K562 (cell line): ENCODE data around the gene ZNF513. TPM values are rescaled to one million over a fixed set of nuclear protein-coding genes. Genes with fewer than 3 reads are reported as not detected.

Experiments used
- ATF7 ChIP-seq: fragments of 450-650 bp; IDR thresholded peaks from 2 replicates; pipeline ENCODE4 v1.7.1; 2014; ENCODE audit warnings: mild to moderate bottlenecking, moderate library complexity
- BRF1 ChIP-seq: IDR thresholded peaks from 3 replicates; pipeline ENCODE4 v1.6.1; 2011; ENCODE audit warnings: borderline replicate concordance, mild to moderate bottlenecking; ENCODE audit not compliant: insufficient read length; ENCODE audit errors: extremely low read depth
- COPS2 ChIP-seq: fragments of 450-650 bp; conservative IDR thresholded peaks from 2 replicates; pipeline ENCODE4 v1.6.1; 2016; ENCODE audit warnings: mild to moderate bottlenecking, moderate library complexity
- EGR1 ChIP-seq: fragments of 450-650 bp; conservative IDR thresholded peaks from 2 replicates; pipeline ENCODE4 v1.6.1; 2017; ENCODE audit warnings: mild to moderate bottlenecking
- FOS ChIP-seq: IDR thresholded peaks from 3 replicates; pipeline ENCODE4 v1.6.1; 2011; ENCODE audit not compliant: insufficient read length; ENCODE audit errors: extremely low read depth
- GTF2F1 ChIP-seq: IDR thresholded peaks from 2 replicates; pipeline ENCODE4 v1.6.1; 2011; ENCODE audit warnings: low read depth, low read length, improper control_type of control experiment
- LEF1 ChIP-seq: fragments of 450-650 bp; IDR thresholded peaks from 2 replicates; pipeline ENCODE4 v1.6.1; 2016; ENCODE audit warnings: mild to moderate bottlenecking
- MLX ChIP-seq, 2 experiments: fragments of 450-650 bp in 1 of 2; sonication (generic) in 1 of 2; formaldehyde crosslinking; conservative IDR thresholded peaks; 2 replicates each; pipeline versions ENCODE4 v1.4.0 to v1.8.1; 2020 to 2022; ENCODE audit warnings: mild to moderate bottlenecking in 1 of 2, missing genetic modification reagents in 1 of 2
- MXI1 ChIP-seq: IDR thresholded peaks from 2 replicates; pipeline ENCODE4 v1.6.1; 2011; ENCODE audit warnings: low read depth, mild to moderate bottlenecking, improper control_type of control experiment, low read length
- NBN ChIP-seq: fragments of 450-650 bp; IDR thresholded peaks from 2 replicates; pipeline ENCODE4 v1.6.1; 2016; ENCODE audit warnings: low read depth, mild to moderate bottlenecking
- NCOA1 ChIP-seq: fragments of 450-650 bp; IDR thresholded peaks from 2 replicates; pipeline ENCODE4 v1.6.1; 2016; ENCODE audit warnings: low read depth
- NFIC ChIP-seq: fragments of 450-650 bp; IDR thresholded peaks from 2 replicates; pipeline ENCODE4 v1.6.1; 2017; ENCODE audit warnings: mild to moderate bottlenecking, inconsistent platforms
- PHB2 ChIP-seq: fragments of 450-650 bp; IDR thresholded peaks from 2 replicates; pipeline ENCODE4 v1.6.1; 2017; ENCODE audit warnings: low read depth
- PHF20 ChIP-seq: fragments of 450-650 bp; IDR thresholded peaks from 2 replicates; pipeline ENCODE4 v1.6.1; 2018; ENCODE audit not compliant: partially characterized antibody
- RHOXF2B ChIP-seq: fragments of 250-450 bp; sonication (Bioruptor Pico); conservative IDR thresholded peaks from 2 replicates; pipeline ENCODE4 v1.5.1; 2021
- TARDBP ChIP-seq: fragments of 450-650 bp; IDR thresholded peaks from 2 replicates; pipeline ENCODE4 v1.6.1; 2016
- TFAP4 ChIP-seq: sonication (generic); formaldehyde crosslinking; IDR thresholded peaks from 2 replicates; pipeline ENCODE4 v1.8.0; 2022; ENCODE audit warnings: missing genetic modification reagents, mild to moderate bottlenecking, moderate library complexity, borderline replicate concordance
- TOE1 ChIP-seq, 2 experiments: fragments of 450-650 bp in 1 of 2; sonication (generic) in 1 of 2; formaldehyde crosslinking in 1 of 2; IDR thresholded peaks; 2 replicates each; pipeline versions ENCODE4 v1.7.1 to v1.8.0; 2016 to 2022; ENCODE audit warnings: borderline replicate concordance in 2 of 2, mild to moderate bottlenecking in 2 of 2, antibody characterized with exemption in 1 of 2, inconsistent platforms in 1 of 2, low read depth in 1 of 2, missing genetic modification reagents in 1 of 2, moderate library complexity in 1 of 2
- TRIM24 ChIP-seq, 2 experiments: fragments of 450-650 bp; IDR thresholded peaks; 2 replicates each; pipeline ENCODE4 v1.6.1; 2016
- XRCC4 ChIP-seq: IDR thresholded peaks from one replicate; pipeline ENCODE4 v1.6.1; 2011; ENCODE audit not compliant: insufficient read depth, insufficient read length; ENCODE audit errors: extremely low read depth
- ZKSCAN1 ChIP-seq: fragments of 150-350 bp; IDR thresholded peaks from 2 replicates; pipeline ENCODE4 v1.6.1; 2016; ENCODE audit warnings: low read depth, low read length
- ZKSCAN3 ChIP-seq: fragments of 250-450 bp; sonication (Bioruptor Pico); IDR thresholded peaks from 2 replicates; pipeline ENCODE4 v1.4.0; 2020
- ZNF316 ChIP-seq: fragments of 450-650 bp; IDR thresholded peaks from 2 replicates; pipeline ENCODE4 v1.6.1; 2016
- ZNF584 ChIP-seq: fragments of 200-800 bp; sonication (Bioruptor generic); IDR thresholded peaks from 2 replicates; pipeline ENCODE4 v1.6.1; 2016; ENCODE audit warnings: low read depth, mild to moderate bottlenecking, missing genetic modification characterization, missing compliant biosample characterization
- polyA plus RNA-seq, 8 experiments: library from polyadenylated mRNA; depleted of rRNA in 4 of 8; stranded (reverse) in 5 of 8; unstranded in 3 of 8; fragments of >200 nt; fragmentation: Nextera tagmentation in 2 of 8; fragmentation: Illumina TruSeq in 1 of 8; extraction: Ambion mirVana in 2 of 8; extraction: Trizol in 1 of 8; gene quantifications; 2 replicates each; pipeline versions ENCODE4 v1.2.1 to v1.2.3, GENCODE V29; 2011 to 2014; ENCODE audit warnings: inconsistent platforms in 1 of 8, missing spikeins in 1 of 8
- total RNA-seq, 7 experiments: library from RNA; depleted of rRNA in 6 of 7; stranded (reverse); fragments of >200 nt in 6 of 7; fragmentation: Illumina TruSeq in 2 of 7; extraction: Trizol in 2 of 7; gene quantifications; 2 replicates each; pipeline versions ENCODE4 v1.2.1 to v1.2.3, GENCODE V29; 2011 to 2021; ENCODE audit warnings: low replicate concordance in 1 of 7
- TF ChIP-seq, protein P1 (sequence below): fragments of 250-450 bp; sonication (Bioruptor Pico); IDR thresholded peaks from 2 replicates; pipeline ENCODE4 v1.4.0; 2020; ENCODE audit warnings: mild to moderate bottlenecking, moderate library complexity
- TF ChIP-seq, protein P2 (sequence below): fragments of 250-450 bp; sonication (Bioruptor Pico); IDR thresholded peaks from 2 replicates; pipeline ENCODE4 v1.8.0; 2021; ENCODE audit warnings: mild to moderate bottlenecking, moderate library complexity

The ZNF513 gene
- total and polyA plus RNA-seq, 9 of the 15 experiments (the other 6 are each of a cell fraction or from before 2014, with no cell fraction given) = 0.04 to 13.6 (median 4.4) TPM

DNA sequence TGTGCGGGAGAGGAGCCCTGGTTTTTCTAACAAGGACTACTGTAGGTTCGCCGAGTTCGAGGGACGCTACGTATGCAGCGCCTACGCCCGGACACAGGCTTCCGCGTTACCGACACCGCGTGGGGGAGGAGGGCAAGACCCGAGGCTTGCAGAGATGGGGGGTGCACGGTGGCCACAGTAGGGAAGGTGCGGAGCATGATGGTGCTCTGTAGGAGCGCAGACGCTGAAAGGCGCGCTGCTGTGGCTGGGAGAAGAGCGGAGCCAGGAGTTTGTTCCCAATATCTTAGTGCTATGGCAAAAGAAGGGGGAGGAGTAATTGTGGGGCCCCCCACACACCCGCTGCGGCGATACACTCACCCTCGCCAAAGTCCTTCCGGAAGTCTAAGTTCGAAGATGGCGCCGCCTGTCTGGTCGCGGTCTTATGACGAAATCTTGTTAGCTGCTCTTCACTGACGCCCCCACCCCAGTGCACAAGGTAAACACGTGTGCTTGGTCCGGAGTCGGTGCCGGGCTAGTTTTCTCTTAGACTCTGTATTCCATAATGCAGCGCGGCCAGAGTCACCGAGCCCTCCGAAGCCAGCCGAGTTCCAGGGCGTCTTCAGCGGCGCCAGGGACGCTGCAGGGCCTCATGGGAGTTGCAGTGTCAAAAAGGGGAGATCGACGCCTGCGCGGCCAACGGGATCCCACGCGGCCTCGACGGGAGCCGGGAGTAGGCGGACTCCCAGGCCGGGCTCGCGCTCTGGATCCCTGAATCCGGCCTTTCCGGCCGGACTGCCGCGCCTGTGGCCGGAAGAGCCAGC lies 24.0 kb downstream of the ZNF513 start, which contains the start of gene GTF3C2 (continued):
- TF ChIP-seq MLX (CRISPR knock-in tag; conservative IDR thresholded peaks at IDR 0.05) (peak in 1 of 2 experiments; percentile 58; a peak in 1 of 4 replicates), COPS2 (no peak), TARDBP (no peak; the same call in 1 of the 2 replicates), TRIM24 (IDR thresholded peaks at IDR 0.05) (peak in 1 of 2 experiments; percentile 39; a peak in 1 of 4 replicates), ZNF584 (no peak), ZKSCAN1 (no peak), LEF1 (peak; percentile 62), TOE1 (IDR thresholded peaks at IDR 0.05; ENCODE audit: borderline replicate concordance) (peak; percentile 88), TOE1 (CRISPR knock-in tag; IDR thresholded peaks at IDR 0.05; ENCODE audit: borderline replicate concordance, low read depth) (no peak), PHB2 (no peak), EGR1 (peak; percentile 67), ZKSCAN3 (CRISPR knock-in tag) (no peak), MXI1 (peak; percentile 91), ZNF316 (no peak), NCOA1 (peak; percentile 30; the same call in 1 of the 2 replicates), NBN (peak; percentile 56), TFAP4 (CRISPR knock-in tag) (peak; percentile 80; the same call in 1 of the 2 replicates), PHF20 (peak; percentile 92), FOS (no peak), XRCC4 (no peak), NFIC (no peak; the same call in 1 of the 2 replicates), BRF1 (no peak), RHOXF2B (no peak), GTF2F1 (peak; percentile 47; the same call in 1 of the 2 replicates), ATF7 (peak; percentile 96)
- TF ChIP-seq, protein P1, sequence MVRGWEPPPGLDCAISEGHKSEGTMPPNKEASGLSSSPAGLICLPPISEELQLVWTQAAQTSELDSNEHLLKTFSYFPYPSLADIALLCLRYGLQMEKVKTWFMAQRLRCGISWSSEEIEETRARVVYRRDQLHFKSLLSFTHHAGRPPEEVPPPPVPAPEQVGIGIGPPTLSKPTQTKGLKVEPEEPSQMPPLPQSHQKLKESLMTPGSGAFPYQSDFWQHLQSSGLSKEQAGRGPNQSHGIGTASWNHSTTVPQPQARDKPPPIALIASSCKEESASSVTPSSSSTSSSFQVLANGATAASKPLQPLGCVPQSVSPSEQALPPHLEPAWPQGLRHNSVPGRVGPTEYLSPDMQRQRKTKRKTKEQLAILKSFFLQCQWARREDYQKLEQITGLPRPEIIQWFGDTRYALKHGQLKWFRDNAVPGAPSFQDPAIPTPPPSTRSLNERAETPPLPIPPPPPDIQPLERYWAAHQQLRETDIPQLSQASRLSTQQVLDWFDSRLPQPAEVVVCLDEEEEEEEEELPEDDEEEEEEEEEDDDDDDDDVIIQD (CRISPR knock-in tag) = no peak
- TF ChIP-seq, protein P2, sequence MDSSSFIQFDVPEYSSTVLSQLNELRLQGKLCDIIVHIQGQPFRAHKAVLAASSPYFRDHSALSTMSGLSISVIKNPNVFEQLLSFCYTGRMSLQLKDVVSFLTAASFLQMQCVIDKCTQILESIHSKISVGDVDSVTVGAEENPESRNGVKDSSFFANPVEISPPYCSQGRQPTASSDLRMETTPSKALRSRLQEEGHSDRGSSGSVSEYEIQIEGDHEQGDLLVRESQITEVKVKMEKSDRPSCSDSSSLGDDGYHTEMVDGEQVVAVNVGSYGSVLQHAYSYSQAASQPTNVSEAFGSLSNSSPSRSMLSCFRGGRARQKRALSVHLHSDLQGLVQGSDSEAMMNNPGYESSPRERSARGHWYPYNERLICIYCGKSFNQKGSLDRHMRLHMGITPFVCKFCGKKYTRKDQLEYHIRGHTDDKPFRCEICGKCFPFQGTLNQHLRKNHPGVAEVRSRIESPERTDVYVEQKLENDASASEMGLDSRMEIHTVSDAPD (CRISPR knock-in tag) = no peak
